Osteocyte (in vitro differentiated cells): Measurements from ENCODE around the gene RYR3. TPM values are rescaled to one million over a fixed set of nuclear protein-coding genes. Genes with fewer than 3 reads are reported as not detected.

Source experiments
- DNase-seq: peaks from one replicate; pipeline ENCODE4 v3.0.0; 2021; ENCODE audit warnings: mixed read lengths; ENCODE audit not compliant: unreplicated experiment; ENCODE audit errors: extremely low spot score
- H3K27ac Mint-ChIP-seq: one replicate; pipeline ENCODE4 v1.8.0; 2021; ENCODE audit warnings: mild to moderate bottlenecking, mixed read lengths; ENCODE audit not compliant: unreplicated experiment
- H3K27me3 Mint-ChIP-seq: one replicate; pipeline ENCODE4 v1.8.0; 2021; ENCODE audit warnings: mixed read lengths; ENCODE audit not compliant: unreplicated experiment
- H3K36me3 Mint-ChIP-seq: one replicate; pipeline ENCODE4 v1.8.0; 2021; ENCODE audit warnings: mixed read lengths; ENCODE audit not compliant: unreplicated experiment
- H3K4me1 Mint-ChIP-seq: one replicate; pipeline ENCODE4 v1.8.0; 2021; ENCODE audit warnings: mixed read lengths; ENCODE audit not compliant: unreplicated experiment
- H3K4me3 Mint-ChIP-seq: one replicate; pipeline ENCODE4 v1.8.0; 2021; ENCODE audit warnings: mild to moderate bottlenecking, moderate library complexity, mixed read lengths; ENCODE audit not compliant: unreplicated experiment
- H3K9me3 Mint-ChIP-seq: one replicate; pipeline ENCODE4 v1.8.0; 2021; ENCODE audit warnings: mixed read lengths; ENCODE audit not compliant: unreplicated experiment
- total RNA-seq: library from RNA; stranded (reverse); gene quantifications from 2 replicates; pipeline ENCODE4 v1.2.1, GENCODE V29; 2021
- TF ChIP-seq, protein P1 (sequence below): fragments of 200-600 bp; sonication (generic); IDR thresholded peaks from 2 replicates; pipeline ENCODE4 v1.5.0; 2021; ENCODE audit warnings: antibody characterized with exemption, mild to moderate bottlenecking, moderate library complexity

Gene RYR3
- total RNA-seq, 1 donor from 2014 or later, result not detected

DNA sequence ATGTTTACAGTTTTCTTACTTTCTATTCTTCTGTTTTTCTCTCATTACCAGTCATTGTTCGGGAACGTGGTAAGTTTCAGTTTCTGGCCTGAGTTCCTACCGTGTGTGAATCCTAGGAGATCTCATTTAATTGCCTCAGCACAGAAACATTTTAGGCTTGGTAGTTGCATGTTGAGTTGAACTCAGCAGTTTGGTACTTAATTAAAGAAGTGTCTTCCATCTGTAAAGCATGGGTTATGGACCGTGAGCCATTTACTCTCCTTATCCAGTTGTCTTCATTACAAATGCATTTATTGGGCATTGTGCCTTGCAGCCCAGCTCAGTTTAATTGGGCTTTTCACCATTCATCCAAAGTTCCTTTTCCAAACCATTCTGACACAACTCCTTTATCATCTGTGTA is 515.4 kb downstream of the RYR3 start:
- TF ChIP-seq, protein P1, sequence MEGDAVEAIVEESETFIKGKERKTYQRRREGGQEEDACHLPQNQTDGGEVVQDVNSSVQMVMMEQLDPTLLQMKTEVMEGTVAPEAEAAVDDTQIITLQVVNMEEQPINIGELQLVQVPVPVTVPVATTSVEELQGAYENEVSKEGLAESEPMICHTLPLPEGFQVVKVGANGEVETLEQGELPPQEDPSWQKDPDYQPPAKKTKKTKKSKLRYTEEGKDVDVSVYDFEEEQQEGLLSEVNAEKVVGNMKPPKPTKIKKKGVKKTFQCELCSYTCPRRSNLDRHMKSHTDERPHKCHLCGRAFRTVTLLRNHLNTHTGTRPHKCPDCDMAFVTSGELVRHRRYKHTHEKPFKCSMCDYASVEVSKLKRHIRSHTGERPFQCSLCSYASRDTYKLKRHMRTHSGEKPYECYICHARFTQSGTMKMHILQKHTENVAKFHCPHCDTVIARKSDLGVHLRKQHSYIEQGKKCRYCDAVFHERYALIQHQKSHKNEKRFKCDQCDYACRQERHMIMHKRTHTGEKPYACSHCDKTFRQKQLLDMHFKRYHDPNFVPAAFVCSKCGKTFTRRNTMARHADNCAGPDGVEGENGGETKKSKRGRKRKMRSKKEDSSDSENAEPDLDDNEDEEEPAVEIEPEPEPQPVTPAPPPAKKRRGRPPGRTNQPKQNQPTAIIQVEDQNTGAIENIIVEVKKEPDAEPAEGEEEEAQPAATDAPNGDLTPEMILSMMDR, result no peak
- Mint-ChIP-seq H3K4me3 (no peak overlapping the region), H3K27ac (no peak overlapping the region), H3K27me3 (peaks cover 9% of the 10 kb centered on the region), H3K36me3 (no peaks in the 10 kb centered on the region), H3K4me1 (no peaks in the 10 kb centered on the region), H3K9me3 (peaks cover 5% of the 10 kb centered on the region)
- DNase-seq, result no peak

DNA sequence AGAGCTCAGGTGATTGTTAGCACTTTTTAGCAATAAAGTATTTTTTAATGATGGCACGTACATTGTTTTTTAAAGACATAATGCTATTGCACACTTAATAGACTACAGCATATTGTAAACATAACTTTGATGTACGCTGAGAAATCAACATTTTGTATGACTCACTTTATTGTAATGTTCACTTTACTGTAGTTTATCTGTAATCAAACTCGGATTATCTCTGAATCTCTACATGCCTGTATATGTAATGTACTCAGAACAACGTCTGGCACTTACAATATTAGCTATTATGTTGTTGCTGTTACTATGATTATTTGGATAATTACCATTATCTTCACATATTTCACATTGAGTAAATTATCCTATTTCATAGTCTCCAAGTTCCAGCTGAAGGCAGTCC is 519.6 kb downstream of the RYR3 start:
- no peak overlapping the region for H3K4me3 Mint-ChIP-seq
- peaks cover 5% of the 10 kb centered on the region for H3K9me3 Mint-ChIP-seq
- TF ChIP-seq, protein P1, result no peak
- no peak for DNase-seq
- H3K27me3 Mint-ChIP-seq, result peaks cover 9% of the 10 kb centered on the region
- no peaks in the 10 kb centered on the region for H3K36me3 Mint-ChIP-seq
- no peak overlapping the region for H3K27ac Mint-ChIP-seq
- H3K4me1 Mint-ChIP-seq, result no peaks in the 10 kb centered on the region

DNA sequence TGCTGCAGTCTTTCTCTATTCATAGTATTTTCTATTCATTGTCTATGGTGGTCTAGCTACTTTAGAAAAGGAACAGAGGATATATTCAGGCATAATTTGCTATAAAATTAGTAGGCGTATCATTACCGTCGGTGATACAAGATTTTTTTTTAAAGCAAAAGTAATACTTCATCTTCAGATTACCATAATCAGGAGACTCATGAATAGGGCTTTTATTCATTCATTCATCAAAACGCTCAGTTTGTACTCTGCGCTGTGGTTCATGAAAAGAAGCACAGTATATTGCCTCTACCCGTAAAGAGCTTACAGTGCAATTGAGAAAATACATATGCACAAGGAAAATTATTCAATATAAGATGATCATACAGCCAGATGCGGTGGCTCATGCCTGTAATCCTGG is 520.9 kb downstream of the RYR3 start:
- Mint-ChIP-seq H3K27ac (no peak overlapping the region), H3K27me3 (peaks cover 9% of the 10 kb centered on the region), H3K4me3 (no peak overlapping the region), H3K36me3 (no peaks in the 10 kb centered on the region), H3K4me1 (no peaks in the 10 kb centered on the region), H3K9me3 (peaks cover 5% of the 10 kb centered on the region)
- TF ChIP-seq, protein P1, result no peak
- DNase-seq, result no peak

- DNase-seq, result no peak
- TF ChIP-seq, protein P1, result no peak
- Mint-ChIP-seq H3K4me1 (no peaks in the 10 kb centered on the region), H3K27ac (no peak overlapping the region), H3K27me3 (peaks cover 9% of the 10 kb centered on the region), H3K4me3 (no peak overlapping the region), H3K9me3 (peaks cover 5% of the 10 kb centered on the region), H3K36me3 (no peaks in the 10 kb centered on the region)
Observed at GRCh38 chr15:33834892-33835743, 524.4 kb downstream of the RYR3 start.

DNA sequence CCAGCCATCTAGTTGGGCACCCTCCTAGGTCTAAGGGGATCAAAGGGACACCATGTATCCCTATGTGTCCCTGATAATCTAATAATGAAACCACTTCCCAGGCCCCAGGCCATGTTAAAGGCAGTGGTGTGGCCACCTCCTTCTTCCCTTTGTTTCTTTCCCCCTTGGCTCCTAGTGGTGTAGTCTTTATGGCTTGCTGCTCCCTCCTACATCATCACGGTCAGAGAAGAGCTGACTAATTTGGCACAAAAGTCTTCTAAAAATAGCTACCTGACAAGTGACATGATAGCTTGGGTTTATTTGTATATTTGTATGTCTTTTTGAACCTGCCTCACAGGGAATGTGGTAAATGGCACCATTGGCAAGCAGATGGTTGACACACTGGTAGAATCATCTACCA is 526.5 kb downstream of the RYR3 start:
- Mint-ChIP-seq H3K4me3 (no peak overlapping the region), H3K36me3 (no peaks in the 10 kb centered on the region), H3K4me1 (no peaks in the 10 kb centered on the region), H3K9me3 (peaks cover 5% of the 10 kb centered on the region), H3K27ac (no peak overlapping the region), H3K27me3 (peaks cover 2% of the 10 kb centered on the region)
- DNase-seq, result no peak
- TF ChIP-seq, protein P1, result no peak
